IMR-90 (cell line): ENCODE results near the gene CPAMD8. TPM values are rescaled to one million over a fixed set of nuclear protein-coding genes. Genes with fewer than 3 reads are reported as not detected.

Experiments used
- ATAC-seq: fragments of 200-7000 bp; cut with Tn5 transposase; 2 replicates; pipeline ENCODE4 v1.9.1; 2020; ENCODE audit warnings: low read depth, mild to moderate bottlenecking, moderate library complexity
- BruUV-seq: library from RNA; stranded (reverse); fragments of 400-500 nt; replicated peaks from 2 replicates; lab custom pipeline; 2021; lab: Mats Ljungman, UMichigan
- CTCF ChIA-PET: fragments of 300-600 bp; formaldehyde crosslinking; extraction: SDS; loops from one replicate; lab custom pipeline; 2021; ENCODE audit warnings: antibody characterized with exemption; lab: Yijun Ruan, JAX
- POLR2A ChIA-PET: fragments of 300-600 bp; sonication (Branson Sonifier 250); formaldehyde crosslinking; loops from one replicate; lab custom pipeline; 2022; ENCODE audit warnings: antibody characterized with exemption; ENCODE audit not compliant: unreplicated experiment; lab: Charles Lee
- DNase-seq: peaks from one replicate; pipeline ENCODE4 v3.0.0; 2013
- H2AFZ ChIP-seq: replicated peaks from 2 replicates; pipeline ENCODE3; 2013; ENCODE audit warnings: low read length, mild to moderate bottlenecking; ENCODE audit not compliant: poor library complexity
- H2AK5ac ChIP-seq: 2 replicates; pipeline ENCODE4 v1.6.1; 2013; ENCODE audit warnings: low read depth, low read length, inconsistent platforms
- H2AK9ac ChIP-seq: replicated peaks from 2 replicates; pipeline ENCODE3; 2013; ENCODE audit warnings: mild to moderate bottlenecking, low read depth, low read length, moderate library complexity; ENCODE audit not compliant: poor library complexity
- H2BK120ac ChIP-seq: 2 replicates; pipeline ENCODE4 v1.6.1; 2013; ENCODE audit warnings: low read depth, low read length, inconsistent platforms
- H2BK15ac ChIP-seq: 3 replicates; pipeline ENCODE4 v1.6.1; 2013; ENCODE audit warnings: low read depth, low read length, inconsistent platforms
- H2BK20ac ChIP-seq: 2 replicates; pipeline ENCODE4 v1.6.1; 2013; ENCODE audit warnings: low read depth, mild to moderate bottlenecking, inconsistent platforms, low read length, moderate library complexity
- H2BK5ac ChIP-seq: 2 replicates; pipeline ENCODE4 v1.6.1; 2013; ENCODE audit warnings: mild to moderate bottlenecking, low read depth, low read length, inconsistent platforms; ENCODE audit not compliant: poor library complexity, severe bottlenecking
- H3K14ac ChIP-seq: replicated peaks from 2 replicates; pipeline ENCODE4 v1.6.1; 2013; ENCODE audit warnings: low read depth, low read length, inconsistent platforms
- H3K18ac ChIP-seq: 2 replicates; pipeline ENCODE4 v1.6.1; 2013; ENCODE audit warnings: low read depth, low read length, control low read depth
- H3K23ac ChIP-seq: 2 replicates; pipeline ENCODE4 v1.6.1; 2013; ENCODE audit warnings: low read depth, low read length, inconsistent platforms
- H3K27ac ChIP-seq: 2 replicates; pipeline ENCODE4 v1.5.1; 2013; ENCODE audit warnings: mild to moderate bottlenecking, control low read depth, low read length; ENCODE audit not compliant: insufficient read depth
- H3K27me3 ChIP-seq: 2 replicates; pipeline ENCODE4 v1.6.1; 2013; ENCODE audit warnings: low read length; ENCODE audit not compliant: control insufficient read depth, insufficient read depth
- H3K36me3 ChIP-seq: 2 replicates; pipeline ENCODE4 v1.6.1; 2013; ENCODE audit warnings: low read length, mixed read lengths; ENCODE audit not compliant: control insufficient read depth, insufficient read depth
- H3K4ac ChIP-seq: 2 replicates; pipeline ENCODE4 v1.6.1; 2013; ENCODE audit warnings: low read depth, low read length, inconsistent platforms
- H3K4me1 ChIP-seq: 2 replicates; pipeline ENCODE4 v1.6.1; 2013; ENCODE audit warnings: low read length, mixed read lengths; ENCODE audit not compliant: control insufficient read depth, insufficient read depth
- H3K4me2 ChIP-seq: 2 replicates; pipeline ENCODE4 v1.6.1; 2013; ENCODE audit warnings: low read depth, mild to moderate bottlenecking, control low read depth, low read length, moderate library complexity
- H3K4me3 ChIP-seq: 2 replicates; pipeline ENCODE4 v1.5.1; 2013; ENCODE audit warnings: low read depth, mild to moderate bottlenecking, control low read depth, low read length, moderate library complexity; ENCODE audit not compliant: insufficient read depth
- H3K56ac ChIP-seq: 2 replicates; pipeline ENCODE4 v1.6.1; 2013; ENCODE audit warnings: low read length, inconsistent platforms; ENCODE audit not compliant: insufficient read depth; ENCODE audit errors: extremely low read depth
- H3K79me1 ChIP-seq, 2 experiments: 2 replicates each; pipeline ENCODE4 v1.6.1; 2013; ENCODE audit warnings: low read length in 2 of 2, inconsistent platforms in 1 of 2, low read depth in 1 of 2
- H3K9ac ChIP-seq: 2 replicates; pipeline ENCODE4 v1.6.1; 2013; ENCODE audit warnings: low read depth, low read length, control low read depth
- H3K9me1 ChIP-seq: 2 replicates; pipeline ENCODE4 v1.6.1; 2013; ENCODE audit warnings: low read length, inconsistent platforms; ENCODE audit not compliant: insufficient read depth
- H3K9me3 ChIP-seq: 2 replicates; pipeline ENCODE4 v1.6.1; 2013; ENCODE audit warnings: low read length; ENCODE audit not compliant: control insufficient read depth, insufficient read depth
- H4K20me1 ChIP-seq: 2 replicates; pipeline ENCODE4 v1.6.1; 2013; ENCODE audit warnings: low read length, inconsistent platforms; ENCODE audit not compliant: insufficient read depth
- H4K5ac ChIP-seq: 2 replicates; pipeline ENCODE4 v1.6.1; 2013; ENCODE audit warnings: mild to moderate bottlenecking, low read depth, low read length, control low read depth
- H4K8ac ChIP-seq, 2 experiments: 2 replicates each; pipeline ENCODE4 v1.6.1; 2013; ENCODE audit warnings: low read depth in 2 of 2, low read length in 2 of 2, control low read depth in 1 of 2, inconsistent platforms in 1 of 2
- H4K91ac ChIP-seq: 2 replicates; pipeline ENCODE4 v1.6.1; 2013; ENCODE audit warnings: low read depth, low read length, inconsistent platforms; ENCODE audit not compliant: insufficient read depth
- CEBPB ChIP-seq: IDR thresholded peaks from 2 replicates; pipeline ENCODE4 v1.6.1; 2012; ENCODE audit warnings: low read depth, low read length, improper control_type of control experiment
- MAFK ChIP-seq: IDR thresholded peaks from 2 replicates; pipeline ENCODE4 v1.6.1; 2012; ENCODE audit warnings: low read depth, low read length, improper control_type of control experiment
- RAD21 ChIP-seq: IDR thresholded peaks from 2 replicates; pipeline ENCODE4 v1.6.1; 2012; ENCODE audit warnings: low read length, improper control_type of control experiment
- WGBS, 2 experiments: methylation state at CpG; one replicate each; pipeline versions ENCODE4 v1.1.5 to v1.1.7; 2013; ENCODE audit warnings: missing lambda C conversion rate in 2 of 2; ENCODE audit not compliant: insufficient read length in 1 of 2; ENCODE audit errors: extremely low coverage in 2 of 2; 5-methylcytosine and 5-hydroxymethylcytosine counted together
- dilution Hi-C: fragments of 300-500 bp; cut with HindIII; formaldehyde crosslinking; loops from one replicate; pipeline ENCODE4 v1.14.3; 2018; ENCODE audit warnings: low sequenced_read_pairs; ENCODE audit not compliant: unreplicated experiment
- in situ Hi-C: fragments of 300-500 bp; cut with MboI; formaldehyde crosslinking; loops from 3 replicates; pipeline ENCODE4 v1.14.3; 2019; ENCODE audit warnings: low sequenced_read_pairs, inconsistent platforms, mixed read lengths
- intact Hi-C: fragments of 100-400 bp; cut with micrococcal nuclease; formaldehyde crosslinking; loops from 2 replicates; pipeline ENCODE4 v1.10.0; 2022
- polyA plus RNA-seq, 3 experiments: library from polyadenylated mRNA; depleted of rRNA; stranded (reverse); fragments of >200 nt; gene quantifications; 2 replicates each; pipeline ENCODE4 v1.2.3, GENCODE V29; 2012; ENCODE audit warnings: low replicate concordance in 1 of 3
- total RNA-seq: library from RNA; depleted of rRNA; stranded (reverse); fragments of >200 nt; gene quantifications from 2 replicates; pipeline ENCODE4 v1.2.3, GENCODE V29; 2012

Gene CPAMD8
- total and polyA plus RNA-seq, 2 of the 4 experiments (the other 2 are of a cell fraction): 0.36 to 0.79 TPM

GRCh38 chr19:16957855-16958254, 68.8 kb downstream of the CPAMD8 start:
- no peak for ATAC-seq
- in situ Hi-C loops: no loop called here
- no peaks in the 10 kb centered on the region for H3K9me1 ChIP-seq
- no peak overlapping the region for H2BK20ac ChIP-seq
- no peak overlapping the region for H4K91ac ChIP-seq
- no CpG with 5 or more reads among the region's 4 CpGs for WGBS, 2 experiments
- POLR2A ChIA-PET: no interaction called here
- H3K79me1 ChIP-seq: no peaks in the 10 kb centered on the region
- H3K23ac ChIP-seq: no peak overlapping the region
- H3K4me3 ChIP-seq: no peak overlapping the region
- no peak overlapping the region for H3K4me2 ChIP-seq
- no peaks in the 10 kb centered on the region for H3K9me3 ChIP-seq
- H4K5ac ChIP-seq: no peak overlapping the region
- H2AK9ac ChIP-seq: no peak overlapping the region
- intact Hi-C loops: no loop called here
- H3K27ac ChIP-seq: no peak overlapping the region
- TF ChIP-seq CEBPB: no peak
- TF ChIP-seq MAFK: no peak
- TF ChIP-seq RAD21: no peak
- no peak overlapping the region for H4K8ac ChIP-seq
- no peak for DNase-seq
- no peak overlapping the region for H3K4ac ChIP-seq
- peaks cover 4% of the 10 kb centered on the region for H3K27me3 ChIP-seq
- H3K36me3 ChIP-seq: no peaks in the 10 kb centered on the region
- H2AK5ac ChIP-seq: no peak overlapping the region
- no peaks in the 10 kb centered on the region for H3K4me1 ChIP-seq
- H2BK15ac ChIP-seq: no peak overlapping the region
- H2AFZ ChIP-seq: no peak overlapping the region
- no peak overlapping the region for H2BK5ac ChIP-seq
- dilution Hi-C loops: no loop called here
- no peak overlapping the region for H3K56ac ChIP-seq
- BruUV-seq: no TSS peak
- no peak overlapping the region for H3K9ac ChIP-seq
- H4K20me1 ChIP-seq: no peaks in the 10 kb centered on the region
- no peak overlapping the region for H2BK120ac ChIP-seq
- no peak overlapping the region for H3K14ac ChIP-seq
- no peak overlapping the region for H3K18ac ChIP-seq
- CTCF ChIA-PET: no interaction called here
